C4-2B (cell line): ENCODE results near the gene ACBD6.

Source experiments
- ZFX ChIP-seq: fragments of 450-650 bp; IDR thresholded peaks from 2 replicates; pipeline ENCODE4 v1.6.1; 2017
- TF ChIP-seq, protein P1 (sequence below): fragments of 450-650 bp; conservative IDR thresholded peaks from 2 replicates; pipeline ENCODE4 v1.5.1; 2017; ENCODE audit warnings: mild to moderate bottlenecking

DNA sequence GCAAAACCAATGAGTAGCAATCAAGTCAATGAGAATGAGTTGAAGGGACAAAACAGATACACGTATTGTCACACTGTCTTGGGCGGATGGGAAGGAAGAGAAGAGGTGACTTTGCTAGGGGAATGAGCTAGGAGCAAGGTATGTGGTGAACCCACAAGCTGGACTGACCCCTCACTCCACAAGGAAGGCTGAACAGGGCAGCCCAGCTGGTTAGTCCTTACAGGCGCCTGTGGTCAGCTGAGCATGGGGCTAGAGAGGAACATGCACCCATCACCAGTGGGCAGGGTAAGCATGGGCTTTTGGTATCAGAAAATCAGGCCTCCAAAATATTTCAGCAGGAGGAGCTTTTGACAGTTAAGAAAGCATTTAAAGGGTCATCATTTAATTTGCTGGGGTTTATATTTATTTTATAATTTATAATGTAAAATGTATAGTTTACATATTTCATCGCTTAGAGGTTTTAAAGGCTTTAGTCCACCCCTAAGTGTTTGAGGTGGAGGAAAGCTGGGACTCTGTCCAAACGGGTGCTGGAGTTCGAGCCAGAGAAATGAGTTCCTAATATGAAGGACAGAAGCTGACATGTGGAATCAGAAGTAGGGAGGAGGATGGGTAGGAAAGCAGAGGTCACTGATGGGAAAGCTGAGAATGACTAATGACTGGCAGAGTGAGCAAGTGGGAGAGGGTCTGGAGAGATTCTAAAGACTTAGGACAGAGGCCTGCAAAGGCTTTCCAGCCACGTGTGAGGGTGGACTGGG lies 22.0 kb upstream of the ACBD6 start:
- TF ChIP-seq, protein P1, sequence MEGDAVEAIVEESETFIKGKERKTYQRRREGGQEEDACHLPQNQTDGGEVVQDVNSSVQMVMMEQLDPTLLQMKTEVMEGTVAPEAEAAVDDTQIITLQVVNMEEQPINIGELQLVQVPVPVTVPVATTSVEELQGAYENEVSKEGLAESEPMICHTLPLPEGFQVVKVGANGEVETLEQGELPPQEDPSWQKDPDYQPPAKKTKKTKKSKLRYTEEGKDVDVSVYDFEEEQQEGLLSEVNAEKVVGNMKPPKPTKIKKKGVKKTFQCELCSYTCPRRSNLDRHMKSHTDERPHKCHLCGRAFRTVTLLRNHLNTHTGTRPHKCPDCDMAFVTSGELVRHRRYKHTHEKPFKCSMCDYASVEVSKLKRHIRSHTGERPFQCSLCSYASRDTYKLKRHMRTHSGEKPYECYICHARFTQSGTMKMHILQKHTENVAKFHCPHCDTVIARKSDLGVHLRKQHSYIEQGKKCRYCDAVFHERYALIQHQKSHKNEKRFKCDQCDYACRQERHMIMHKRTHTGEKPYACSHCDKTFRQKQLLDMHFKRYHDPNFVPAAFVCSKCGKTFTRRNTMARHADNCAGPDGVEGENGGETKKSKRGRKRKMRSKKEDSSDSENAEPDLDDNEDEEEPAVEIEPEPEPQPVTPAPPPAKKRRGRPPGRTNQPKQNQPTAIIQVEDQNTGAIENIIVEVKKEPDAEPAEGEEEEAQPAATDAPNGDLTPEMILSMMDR, result no peak
- no peak for TF ChIP-seq ZFX
